Activated naive CD8-positive, alpha-beta T cell (primary cell): ENCODE results near the gene USP7.

Experiments used
- H3K27ac Mint-ChIP-seq: one replicate; pipeline ENCODE4 v1.8.0; 2021; ENCODE audit warnings: mixed read lengths
- H3K27me3 Mint-ChIP-seq: one replicate; pipeline ENCODE4 v1.8.0; 2021; ENCODE audit warnings: mixed read lengths
- H3K36me3 Mint-ChIP-seq: one replicate; pipeline ENCODE4 v1.8.0; 2021; ENCODE audit warnings: mixed read lengths
- H3K4me1 Mint-ChIP-seq: one replicate; pipeline ENCODE4 v1.8.0; 2021; ENCODE audit warnings: low read depth, mixed read lengths
- H3K4me3 Mint-ChIP-seq: one replicate; pipeline ENCODE4 v1.8.0; 2021; ENCODE audit warnings: mild to moderate bottlenecking, mixed read lengths
- H3K9me3 Mint-ChIP-seq: one replicate; pipeline ENCODE4 v1.8.0; 2021; ENCODE audit warnings: low read depth, mixed read lengths

USP7 gene

GRCh38 chr16:8963010-8963820 is 491 bp downstream of the USP7 start:
- Mint-ChIP-seq H3K9me3 (no peaks in the 10 kb centered on the region), H3K27me3 (no peaks in the 10 kb centered on the region), H3K4me1 (peaks cover 43% of the 10 kb centered on the region), H3K36me3 (peaks cover 5% of the 10 kb centered on the region), H3K4me3 (no peak overlapping the region), H3K27ac (no peak overlapping the region)

GRCh38 chr16:8962393-8963009 is 1.2 kb downstream of the USP7 start:
- Mint-ChIP-seq H3K4me1 (peaks cover 50% of the 10 kb centered on the region), H3K4me3 (peak overlapping the region; percentile 99), H3K36me3 (peaks cover 5% of the 10 kb centered on the region), H3K27ac (peak overlapping the region; percentile 96), H3K27me3 (no peaks in the 10 kb centered on the region), H3K9me3 (no peaks in the 10 kb centered on the region)

GRCh38 chr16:8961811-8962390 is 1.8 kb downstream of the USP7 start:
- Mint-ChIP-seq H3K36me3 (peaks cover 5% of the 10 kb centered on the region), H3K27me3 (no peaks in the 10 kb centered on the region), H3K4me1 (peaks cover 56% of the 10 kb centered on the region), H3K27ac (peak overlapping the region; percentile 96), H3K9me3 (no peaks in the 10 kb centered on the region), H3K4me3 (peak overlapping the region; percentile 99)

- Mint-ChIP-seq H3K9me3 (no peaks in the 10 kb centered on the region), H3K27ac (peak overlapping the region; percentile 96), H3K4me3 (peak overlapping the region; percentile 79), H3K4me1 (peaks cover 68% of the 10 kb centered on the region), H3K27me3 (no peaks in the 10 kb centered on the region), H3K36me3 (peaks cover 5% of the 10 kb centered on the region)
These were observed 3.0 kb downstream of the USP7 start for GRCh38 chr16:8960788-8961109.

- peaks cover 70% of the 10 kb centered on the region for H3K4me1 Mint-ChIP-seq
- no peaks in the 10 kb centered on the region for H3K27me3 Mint-ChIP-seq
- peak overlapping the region; percentile 96 for H3K27ac Mint-ChIP-seq
- peaks cover 5% of the 10 kb centered on the region for H3K36me3 Mint-ChIP-seq
- peak overlapping the region; percentile 79 for H3K4me3 Mint-ChIP-seq
- H3K9me3 Mint-ChIP-seq: no peaks in the 10 kb centered on the region
These were observed 3.6 kb downstream of the USP7 start for GRCh38 chr16:8959921-8960787.

- peak overlapping the region; percentile 96 for H3K27ac Mint-ChIP-seq
- H3K36me3 Mint-ChIP-seq: peaks cover 5% of the 10 kb centered on the region
- no peaks in the 10 kb centered on the region for H3K9me3 Mint-ChIP-seq
- no peaks in the 10 kb centered on the region for H3K27me3 Mint-ChIP-seq
- peak overlapping the region; percentile 79 for H3K4me3 Mint-ChIP-seq
- H3K4me1 Mint-ChIP-seq: peaks cover 75% of the 10 kb centered on the region
These were observed 5.2 kb downstream of the USP7 start for GRCh38 chr16:8958344-8959167.

GRCh38 chr16:8957509-8958157 is 6.1 kb downstream of the USP7 start:
- Mint-ChIP-seq H3K36me3 (peaks cover 5% of the 10 kb centered on the region), H3K9me3 (no peaks in the 10 kb centered on the region), H3K4me3 (peak overlapping the region; percentile 79), H3K4me1 (peaks cover 82% of the 10 kb centered on the region), H3K27me3 (no peaks in the 10 kb centered on the region), H3K27ac (peak overlapping the region; percentile 96)

- Mint-ChIP-seq H3K27me3 (no peaks in the 10 kb centered on the region), H3K27ac (no peak overlapping the region), H3K36me3 (peaks cover 2% of the 10 kb centered on the region), H3K9me3 (no peaks in the 10 kb centered on the region), H3K4me3 (peak overlapping the region; percentile 17), H3K4me1 (peaks cover 85% of the 10 kb centered on the region)
These were observed 6.7 kb downstream of the USP7 start for GRCh38 chr16:8957063-8957397.

GRCh38 chr16:8956265-8957062 is 7.2 kb downstream of the USP7 start:
- H3K4me3 Mint-ChIP-seq: peak overlapping the region; percentile 17
- H3K27me3 Mint-ChIP-seq: no peaks in the 10 kb centered on the region
- no peaks in the 10 kb centered on the region for H3K36me3 Mint-ChIP-seq
- H3K4me1 Mint-ChIP-seq: peaks cover 85% of the 10 kb centered on the region
- H3K27ac Mint-ChIP-seq: no peak overlapping the region
- H3K9me3 Mint-ChIP-seq: no peaks in the 10 kb centered on the region

- peak overlapping the region; percentile 33 for H3K4me3 Mint-ChIP-seq
- peaks cover 86% of the 10 kb centered on the region for H3K4me1 Mint-ChIP-seq
- H3K9me3 Mint-ChIP-seq: no peaks in the 10 kb centered on the region
- H3K27me3 Mint-ChIP-seq: no peaks in the 10 kb centered on the region
- no peak overlapping the region for H3K27ac Mint-ChIP-seq
- H3K36me3 Mint-ChIP-seq: no peaks in the 10 kb centered on the region
These were observed 7.9 kb downstream of the USP7 start for GRCh38 chr16:8955828-8956227.

GRCh38 chr16:8953064-8953463 is 10.6 kb downstream of the USP7 start:
- peak overlapping the region; percentile 72 for H3K27ac Mint-ChIP-seq
- H3K4me1 Mint-ChIP-seq: peaks cover 84% of the 10 kb centered on the region
- H3K9me3 Mint-ChIP-seq: no peaks in the 10 kb centered on the region
- no peaks in the 10 kb centered on the region for H3K27me3 Mint-ChIP-seq
- H3K4me3 Mint-ChIP-seq: peak overlapping the region; percentile 47
- no peaks in the 10 kb centered on the region for H3K36me3 Mint-ChIP-seq

- H3K27ac Mint-ChIP-seq: no peak overlapping the region
- peaks cover 84% of the 10 kb centered on the region for H3K4me1 Mint-ChIP-seq
- H3K4me3 Mint-ChIP-seq: peak overlapping the region; percentile 10
- no peaks in the 10 kb centered on the region for H3K36me3 Mint-ChIP-seq
- no peaks in the 10 kb centered on the region for H3K9me3 Mint-ChIP-seq
- no peaks in the 10 kb centered on the region for H3K27me3 Mint-ChIP-seq
These were observed 11.4 kb downstream of the USP7 start for GRCh38 chr16:8952281-8952751.
